Liver (tissue), 9 donors: ENCODE data around the gene FMN1. TPM values are rescaled to one million over a fixed set of nuclear protein-coding genes. Genes with fewer than 3 reads are reported as not detected.
"Not testable (repeated sequence)": the region's sequence is repeated elsewhere in the genome, so short reads cannot be mapped to it uniquely, and the experiment has no call there.

Experiments used
- DNase-seq: peaks from one replicate; pipeline ENCODE4 v3.0.0-alpha.2; 2017; ENCODE audit warnings: low spot score
- H3K27ac ChIP-seq, 2 donors: one replicate each; pipeline ENCODE4 v1.7.0; 2013; ENCODE audit warnings: inconsistent platforms in 2 of 2, low read length in 2 of 2, control low read depth in 1 of 2, low read depth in 1 of 2, mild to moderate bottlenecking in 1 of 2
- H3K27me3 ChIP-seq, 4 donors: one replicate each; pipeline versions ENCODE4 v1.6.1 to v1.7.0; 2013; ENCODE audit warnings: low read length in 3 of 4, inconsistent platforms in 1 of 4, mild to moderate bottlenecking in 1 of 4, moderate library complexity in 1 of 4; ENCODE audit not compliant: control insufficient read depth in 4 of 4, insufficient read depth in 4 of 4
- H3K36me3 ChIP-seq, 4 donors: one replicate each; pipeline versions ENCODE4 v1.6.1 to v1.7.0; 2013; ENCODE audit warnings: low read length in 3 of 4, mild to moderate bottlenecking in 3 of 4, low read depth in 1 of 4, moderate library complexity in 1 of 4; ENCODE audit not compliant: control insufficient read depth in 4 of 4, insufficient read depth in 3 of 4
- H3K4me1 ChIP-seq, 4 donors: one replicate each; pipeline versions ENCODE4 v1.6.1 to v1.7.0; 2013; ENCODE audit warnings: low read length in 3 of 4, mild to moderate bottlenecking in 3 of 4, moderate library complexity in 1 of 4; ENCODE audit not compliant: control insufficient read depth in 4 of 4, insufficient read depth in 4 of 4
- H3K4me3 ChIP-seq, 3 donors: one replicate each; pipeline versions ENCODE4 v1.6.1 to v1.7.0; 2013; ENCODE audit warnings: low read length in 3 of 3, control low read depth in 1 of 3, low read depth in 1 of 3, mild to moderate bottlenecking in 1 of 3
- H3K9ac ChIP-seq, 2 donors: one replicate each; pipeline ENCODE4 v1.7.0; 2013; ENCODE audit warnings: low read length in 2 of 2, mild to moderate bottlenecking in 2 of 2, moderate library complexity in 2 of 2, control low read depth in 1 of 2, low read depth in 1 of 2
- H3K9me3 ChIP-seq, 4 donors: one replicate each; pipeline versions ENCODE4 v1.6.1 to v1.7.0; 2013; ENCODE audit warnings: low read length in 3 of 4; ENCODE audit not compliant: control insufficient read depth in 4 of 4
- CTCF ChIP-seq: fragments of 150-350 bp; IDR thresholded peaks from 2 replicates; pipeline ENCODE4 v1.5.1; 2017; ENCODE audit warnings: improper control_type of control experiment, low read depth, low read length; ENCODE audit not compliant: missing input control
- EGR1 ChIP-seq, 2 donors: IDR thresholded peaks; 2 replicates each; pipeline ENCODE4 v1.6.1; 2016 to 2018; ENCODE audit warnings: antibody characterized with exemption in 2 of 2, low read depth in 2 of 2
- FOXA1 ChIP-seq: IDR thresholded peaks from 2 replicates; pipeline ENCODE4 v1.6.1; 2016; ENCODE audit warnings: antibody characterized with exemption
- FOXA2 ChIP-seq: IDR thresholded peaks from 2 replicates; pipeline ENCODE4 v1.6.1; 2016; ENCODE audit warnings: antibody characterized with exemption
- GABPA ChIP-seq, 2 donors: IDR thresholded peaks in 1 of 2; conservative IDR thresholded peaks in 1 of 2; 2 replicates each; pipeline ENCODE4 v1.6.1; 2016; ENCODE audit warnings: antibody characterized with exemption in 2 of 2, mild to moderate bottlenecking in 1 of 2, moderate library complexity in 1 of 2
- HNF4A ChIP-seq, 2 donors: conservative IDR thresholded peaks; 2 replicates each; pipeline ENCODE4 v1.6.1; 2016; ENCODE audit warnings: antibody characterized with exemption in 2 of 2, mild to moderate bottlenecking in 2 of 2
- HNF4G ChIP-seq: IDR thresholded peaks from 2 replicates; pipeline ENCODE4 v1.6.1; 2016; ENCODE audit warnings: antibody characterized with exemption
- NR2F2 ChIP-seq: IDR thresholded peaks from 2 replicates; pipeline ENCODE4 v1.6.1; 2016; ENCODE audit warnings: antibody characterized with exemption
- RXRA ChIP-seq, 2 donors: IDR thresholded peaks; 2 replicates each; pipeline ENCODE4 v1.6.1; 2017 to 2018; ENCODE audit warnings: antibody characterized with exemption in 2 of 2, mild to moderate bottlenecking in 1 of 2
- SP1 ChIP-seq: IDR thresholded peaks from 2 replicates; pipeline ENCODE4 v1.6.1; 2018; ENCODE audit warnings: antibody characterized with exemption, mild to moderate bottlenecking
- YY1 ChIP-seq: IDR thresholded peaks from 2 replicates; pipeline ENCODE4 v1.6.1; 2016; ENCODE audit warnings: antibody characterized with exemption, mild to moderate bottlenecking
- ZBTB33 ChIP-seq: IDR thresholded peaks from 2 replicates; pipeline ENCODE4 v1.6.1; 2016; ENCODE audit warnings: antibody characterized with exemption
- WGBS: extraction: QIAGEN DNeasy Blood & Tissue Kit; methylation state at CpG from one replicate; pipeline ENCODE4 v1.1.7; 2013; 5-methylcytosine and 5-hydroxymethylcytosine counted together
- polyA plus RNA-seq, 2 donors: library from polyadenylated mRNA; stranded (reverse) in 1 of 2; unstranded in 1 of 2; fragments of 200-250 nt in 1 of 2; fragments of >200 nt in 1 of 2; fragmentation: Nextera tagmentation in 1 of 2; extraction: Ambion mirVana in 1 of 2; gene quantifications; one replicate each; pipeline versions ENCODE4 v1.2.1 to v1.2.3, GENCODE V29; 2013 to 2015
- total RNA-seq, 2 donors: library from RNA; depleted of rRNA; stranded (reverse); fragments of >200 nt; gene quantifications; one replicate each; pipeline ENCODE4 v1.2.3, GENCODE V29; 2014
- TF ChIP-seq, protein P1 (sequence below): IDR thresholded peaks from 2 replicates; pipeline ENCODE4 v1.6.1; 2016; ENCODE audit warnings: antibody characterized with exemption
- donor health status: healthy.
- donor health status: healthy.
- donor health status: healthy.
- donor health status: healthy.
- donor health status: healthy.

FMN1 gene
- total and polyA plus RNA-seq, 4 donors: 0.21 to 5.4 (median 0.53) TPM

DNA sequence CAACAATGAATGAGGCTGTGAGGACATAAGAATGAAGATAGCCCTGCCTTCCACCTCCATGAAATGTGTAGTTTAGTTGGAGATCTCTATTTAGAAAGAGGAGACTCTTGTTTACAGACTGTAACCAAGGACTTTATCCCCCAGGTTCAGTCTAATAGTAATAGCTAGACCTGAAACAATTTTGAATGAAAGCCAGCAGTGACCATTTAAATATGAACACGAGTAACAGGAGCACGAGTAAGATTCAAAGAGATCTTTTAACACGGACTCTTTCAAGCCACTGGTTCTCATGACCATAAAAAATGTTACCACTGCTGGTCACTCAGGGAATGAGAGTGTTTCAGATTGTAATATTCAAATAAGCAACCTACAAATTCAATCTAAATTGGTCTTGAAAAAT is 123.1 kb downstream of the FMN1 start:
- H3K27ac ChIP-seq: no peak overlapping the region
- TF ChIP-seq HNF4A (conservative IDR thresholded peaks at IDR 0.05): peak in 1 of 2 donors; percentile 19
- TF ChIP-seq HNF4G: no peak
- no peaks in the 10 kb centered on the region for H3K9me3 ChIP-seq
- no peaks in the 10 kb centered on the region for H3K36me3 ChIP-seq
- no peak overlapping the region for H3K9ac ChIP-seq
- no peak overlapping the region for H3K4me3 ChIP-seq
- H3K27me3 ChIP-seq: peaks cover 0 to 11% (median 0%) of the 10 kb centered on the region in 4 donors
- H3K4me1 ChIP-seq: no peaks in the 10 kb centered on the region
- no peak for DNase-seq
- 31% methylated on average over 3 of the region's 3 CpGs for WGBS

- H3K27me3 ChIP-seq, H3K4me3 ChIP-seq, H3K27ac ChIP-seq, H3K36me3 ChIP-seq, H3K9me3 ChIP-seq, DNase-seq, H3K9ac ChIP-seq, H3K4me1 ChIP-seq: not testable (repeated sequence)
- WGBS: 93% methylated on average over 16 of the region's 16 CpGs
These were observed 124.6 kb downstream of the FMN1 start for GRCh38 chr15:33069903-33070302.

DNA sequence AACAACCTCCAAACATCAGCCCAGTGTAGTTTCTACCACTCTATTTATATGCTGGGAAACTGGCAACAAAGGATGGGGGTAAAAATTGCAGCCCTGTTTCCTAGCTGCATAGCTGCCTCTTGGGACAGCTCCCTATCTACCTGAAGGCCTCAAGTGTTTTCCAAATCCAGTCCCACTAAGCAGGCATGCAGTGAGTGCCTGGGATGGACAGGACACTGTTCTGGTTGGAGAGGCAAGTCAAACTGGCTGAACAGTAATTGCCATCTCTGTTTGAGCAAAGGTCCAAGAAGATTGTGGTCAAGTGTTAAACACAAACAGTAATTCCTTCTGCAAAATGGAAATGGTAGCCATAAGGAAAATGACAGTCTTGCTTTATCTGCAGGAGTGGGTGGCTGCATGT is 125.4 kb downstream of the FMN1 start:
- H3K9ac ChIP-seq: no peak overlapping the region
- no peaks in the 10 kb centered on the region for H3K36me3 ChIP-seq
- H3K27me3 ChIP-seq: peaks cover 0 to 4% (median 0%) of the 10 kb centered on the region in 4 donors
- H3K4me3 ChIP-seq: no peak overlapping the region
- TF ChIP-seq FOXA1: no peak
- no peaks in the 10 kb centered on the region for H3K9me3 ChIP-seq
- no peaks in the 10 kb centered on the region for H3K4me1 ChIP-seq
- H3K27ac ChIP-seq: no peak overlapping the region
- DNase-seq: no peak

DNA sequence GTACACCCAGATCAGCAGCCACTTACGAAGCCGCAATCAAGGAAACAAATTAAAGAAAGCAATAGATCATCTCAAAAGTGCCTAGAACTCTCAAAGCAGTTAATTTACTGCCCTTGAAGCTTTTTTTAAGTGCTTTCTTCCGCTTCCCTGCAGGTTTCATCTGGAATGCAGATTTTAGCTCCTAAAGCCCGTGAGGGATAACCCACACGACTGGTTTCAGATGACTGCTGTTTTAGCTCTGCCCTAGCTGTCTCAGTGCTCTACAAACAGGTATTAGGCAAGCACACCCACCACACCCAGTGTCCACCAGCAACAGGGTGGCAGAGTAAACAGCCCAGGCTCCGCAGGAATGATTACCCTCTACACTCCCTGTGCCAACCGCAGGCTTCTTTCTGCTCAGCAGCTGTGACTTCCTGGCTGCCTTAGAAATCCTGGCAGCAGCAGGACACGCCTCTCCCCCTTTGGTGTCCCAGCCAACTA is 126.0 kb downstream of the FMN1 start:
- Histone ChIP-seq H3K4me1 (no peaks in the 10 kb centered on the region), H3K9me3 (no peaks in the 10 kb centered on the region), H3K27ac (no peak overlapping the region), H3K4me3 (no peak overlapping the region), H3K9ac (no peak overlapping the region), H3K36me3 (no peaks in the 10 kb centered on the region), H3K27me3 (peaks cover 0 to 3% (median 0%) of the 10 kb centered on the region in 4 donors)
- TF ChIP-seq GABPA (IDR thresholded peaks at IDR 0.05 in 1 of 2, conservative IDR thresholded peaks at IDR 0.05 in 1 of 2): no peak
- DNase-seq: no peak
- 58% methylated on average over 8 of the region's 8 CpGs for WGBS

- WGBS: 50% methylated on average over 14 of the region's 14 CpGs
- Histone ChIP-seq H3K4me1 (no peaks in the 10 kb centered on the region), H3K9me3 (no peaks in the 10 kb centered on the region), H3K4me3 (no peak overlapping the region), H3K27ac (no peak overlapping the region), H3K36me3 (no peaks in the 10 kb centered on the region), H3K27me3 (peaks cover 0 to 3% (median under 1%) of the 10 kb centered on the region in 4 donors), H3K9ac (no peak overlapping the region)
- DNase-seq: no peak
- TF ChIP-seq SP1 (no peak), HNF4A (conservative IDR thresholded peaks at IDR 0.05) (no peak), EGR1 (IDR thresholded peaks at IDR 0.05; ENCODE audit: low read depth in 2 of 2) (no peak), CTCF (no peak), ZBTB33 (no peak), HNF4G (no peak), RXRA (IDR thresholded peaks at IDR 0.05) (no peak), NR2F2 (no peak), FOXA2 (no peak), YY1 (no peak), FOXA1 (no peak), GABPA (IDR thresholded peaks at IDR 0.05 in 1 of 2, conservative IDR thresholded peaks at IDR 0.05 in 1 of 2) (no peak)
- TF ChIP-seq, protein P1, sequence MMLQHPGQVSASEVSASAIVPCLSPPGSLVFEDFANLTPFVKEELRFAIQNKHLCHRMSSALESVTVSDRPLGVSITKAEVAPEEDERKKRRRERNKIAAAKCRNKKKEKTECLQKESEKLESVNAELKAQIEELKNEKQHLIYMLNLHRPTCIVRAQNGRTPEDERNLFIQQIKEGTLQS: no peak
These were observed 126.5 kb downstream of the FMN1 start for GRCh38 chr15:33068007-33068481.
